Prostate gland (tissue), 2 donors: ENCODE measurements around the gene POC1B. TPM values are rescaled to one million over a fixed set of nuclear protein-coding genes. Genes with fewer than 3 reads are reported as not detected.
A peak's percentile ranks its signal among the peaks of the same experiment; 100 is the strongest.

Experiments
- DNase-seq: peaks from one replicate; pipeline ENCODE4 v3.0.0-alpha.2; 2019; ENCODE audit warnings: low spot score
- H3K27ac ChIP-seq, 2 donors: fragments of 200-600 bp; sonication (generic); 2 replicates each; pipeline ENCODE4 v1.5.1; 2017 to 2019
- H3K27me3 ChIP-seq: fragments of 200-600 bp; sonication (generic); replicated peaks from 2 replicates; pipeline ENCODE4 v1.5.1; 2019; ENCODE audit not compliant: insufficient read depth
- H3K36me3 ChIP-seq, 2 donors: fragments of 200-600 bp; sonication (generic); 1 replicate in 1 of 2; 2 replicates in 1 of 2; pipeline versions ENCODE4 v1.5.1 to v1.8.1; 2017 to 2019
- H3K4me1 ChIP-seq: fragments of 200-600 bp; sonication (generic); replicated peaks from 2 replicates; pipeline ENCODE4 v1.5.1; 2019
- H3K4me3 ChIP-seq, 2 donors: fragments of 200-600 bp; sonication (generic); 2 replicates each; pipeline ENCODE4 v1.5.1; 2017 to 2019
- H3K9me3 ChIP-seq: fragments of 200-600 bp; sonication (generic); 2 replicates; pipeline ENCODE4 v1.5.1; 2017
- POLR2A ChIP-seq: fragments of 450-650 bp; IDR thresholded peaks from one replicate; pipeline ENCODE4 v1.6.1; 2016; ENCODE audit warnings: antibody characterized with exemption, mild to moderate bottlenecking
- POLR2AphosphoS5 ChIP-seq: sonication (generic); formaldehyde crosslinking; IDR thresholded peaks from one replicate; pipeline ENCODE4 v1.6.1; 2017; ENCODE audit warnings: antibody characterized with exemption
- WGBS: methylation state at CpG from one replicate; pipeline ENCODE4 v1.1.5; 2018; 5-methylcytosine and 5-hydroxymethylcytosine counted together
- intact Hi-C: fragments of 100-400 bp; cut with DNase I; formaldehyde crosslinking; loops from one replicate; pipeline ENCODE4 v1.14.2; 2022
- total RNA-seq, 2 donors: library from RNA; depleted of rRNA; stranded (reverse); fragments of >200 nt; gene quantifications; one replicate each; pipeline ENCODE4 v1.1.0, GENCODE V29; 2016
- TF ChIP-seq, protein P1 (sequence below), 4 experiments: fragments of 200-600 bp in 2 of 4; fragments of 450-650 bp in 2 of 4; sonication (generic) in 2 of 4; IDR thresholded peaks; 1 replicate in 3 of 4; 2 replicates in 1 of 4; pipeline ENCODE4 v1.5.1; 2016 to 2019; ENCODE audit warnings: antibody characterized with exemption in 4 of 4, mild to moderate bottlenecking in 2 of 4, moderate library complexity in 2 of 4

POC1B gene
- total RNA-seq, 2 donors from 2014 or later, result 11.1 to 15.8 TPM

DNA sequence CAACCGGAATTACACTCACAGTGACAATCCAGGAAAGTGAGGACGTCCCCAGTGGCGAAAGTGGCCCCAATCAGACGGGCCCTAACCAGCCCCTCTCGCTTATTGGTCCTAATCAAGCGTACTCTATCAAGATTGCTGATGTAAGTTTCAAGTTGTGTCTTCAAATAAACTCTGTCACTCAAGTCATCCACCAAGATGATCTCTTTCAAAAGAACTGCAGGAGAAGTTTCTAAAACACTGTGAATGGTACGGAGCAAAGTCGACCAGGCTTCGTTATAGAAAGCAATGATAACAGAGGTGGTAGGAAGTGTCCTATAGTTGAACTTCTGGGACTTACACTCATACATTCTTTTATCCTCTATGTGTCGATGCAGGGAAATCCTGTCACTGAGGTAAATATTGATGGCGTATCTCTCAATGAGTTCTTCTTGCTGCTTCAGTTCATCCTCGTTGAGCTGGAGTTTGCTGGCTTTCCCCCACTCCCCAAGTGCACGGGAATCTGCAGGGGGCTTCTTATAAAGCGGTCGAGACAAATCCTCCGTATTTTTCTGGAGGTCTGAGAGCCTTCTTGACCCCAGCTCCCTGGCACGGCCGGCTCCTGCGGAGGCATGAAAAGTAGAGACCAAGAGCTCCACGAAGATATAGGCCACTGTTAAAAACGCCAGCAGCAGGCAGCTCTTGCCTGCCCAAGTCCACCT, 1.9 kb downstream of the POC1B start:
- Histone ChIP-seq H3K9me3 (no peaks in the 10 kb centered on the region), H3K4me1 (no peaks in the 10 kb centered on the region), H3K27me3 (no peaks in the 10 kb centered on the region), H3K27ac (peak overlapping the region; percentile 86 to 88), H3K36me3 (no peaks in the 10 kb centered on the region), H3K4me3 (peak overlapping the region; percentile 71 to 94)
- TF ChIP-seq POLR2AphosphoS5, result no peak
- TF ChIP-seq POLR2A, result no peak
- TF ChIP-seq, protein P1, sequence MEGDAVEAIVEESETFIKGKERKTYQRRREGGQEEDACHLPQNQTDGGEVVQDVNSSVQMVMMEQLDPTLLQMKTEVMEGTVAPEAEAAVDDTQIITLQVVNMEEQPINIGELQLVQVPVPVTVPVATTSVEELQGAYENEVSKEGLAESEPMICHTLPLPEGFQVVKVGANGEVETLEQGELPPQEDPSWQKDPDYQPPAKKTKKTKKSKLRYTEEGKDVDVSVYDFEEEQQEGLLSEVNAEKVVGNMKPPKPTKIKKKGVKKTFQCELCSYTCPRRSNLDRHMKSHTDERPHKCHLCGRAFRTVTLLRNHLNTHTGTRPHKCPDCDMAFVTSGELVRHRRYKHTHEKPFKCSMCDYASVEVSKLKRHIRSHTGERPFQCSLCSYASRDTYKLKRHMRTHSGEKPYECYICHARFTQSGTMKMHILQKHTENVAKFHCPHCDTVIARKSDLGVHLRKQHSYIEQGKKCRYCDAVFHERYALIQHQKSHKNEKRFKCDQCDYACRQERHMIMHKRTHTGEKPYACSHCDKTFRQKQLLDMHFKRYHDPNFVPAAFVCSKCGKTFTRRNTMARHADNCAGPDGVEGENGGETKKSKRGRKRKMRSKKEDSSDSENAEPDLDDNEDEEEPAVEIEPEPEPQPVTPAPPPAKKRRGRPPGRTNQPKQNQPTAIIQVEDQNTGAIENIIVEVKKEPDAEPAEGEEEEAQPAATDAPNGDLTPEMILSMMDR (IDR thresholded peaks at IDR 0.05), result no peak
- no peak for DNase-seq
- intact Hi-C loops, result loop anchor here (2.0 to 10.0 kb wide), 2 partner anchors 479 to 505 kb away; no protein-coding TSS in a partner anchor
- WGBS, result 29% methylated on average over 21 of the region's 21 CpGs

DNA sequence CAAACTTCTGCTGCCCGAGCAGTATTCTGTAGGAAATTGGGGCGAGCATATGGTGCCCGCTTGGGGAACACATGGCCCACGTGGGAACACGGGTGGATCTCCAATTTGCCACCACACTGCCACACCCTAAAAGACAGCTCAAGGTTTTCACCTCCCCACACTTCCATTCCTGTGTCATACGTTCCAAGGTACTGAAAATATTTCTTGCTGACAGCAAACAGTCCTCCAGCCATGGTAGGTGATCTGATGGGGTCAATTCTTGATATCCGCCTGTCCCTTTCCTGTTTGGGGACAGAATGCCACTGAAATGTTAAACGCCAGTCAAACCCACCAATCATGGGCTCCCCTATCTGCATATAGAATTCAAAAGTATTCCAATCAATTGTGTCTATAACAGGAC, 2.5 kb downstream of the POC1B start:
- Histone ChIP-seq H3K4me1 (no peaks in the 10 kb centered on the region), H3K36me3 (no peaks in the 10 kb centered on the region), H3K27ac (no peak overlapping the region), H3K4me3 (no peak overlapping the region), H3K9me3 (no peaks in the 10 kb centered on the region), H3K27me3 (no peaks in the 10 kb centered on the region)
- intact Hi-C loops, result loop anchor here (10.0 kb wide), 1 partner anchor 479 kb away; no protein-coding TSS in a partner anchor
- DNase-seq, result no peak
- TF ChIP-seq POLR2AphosphoS5, result no peak
- WGBS, result 89% methylated on average over 8 of the region's 8 CpGs

DNA sequence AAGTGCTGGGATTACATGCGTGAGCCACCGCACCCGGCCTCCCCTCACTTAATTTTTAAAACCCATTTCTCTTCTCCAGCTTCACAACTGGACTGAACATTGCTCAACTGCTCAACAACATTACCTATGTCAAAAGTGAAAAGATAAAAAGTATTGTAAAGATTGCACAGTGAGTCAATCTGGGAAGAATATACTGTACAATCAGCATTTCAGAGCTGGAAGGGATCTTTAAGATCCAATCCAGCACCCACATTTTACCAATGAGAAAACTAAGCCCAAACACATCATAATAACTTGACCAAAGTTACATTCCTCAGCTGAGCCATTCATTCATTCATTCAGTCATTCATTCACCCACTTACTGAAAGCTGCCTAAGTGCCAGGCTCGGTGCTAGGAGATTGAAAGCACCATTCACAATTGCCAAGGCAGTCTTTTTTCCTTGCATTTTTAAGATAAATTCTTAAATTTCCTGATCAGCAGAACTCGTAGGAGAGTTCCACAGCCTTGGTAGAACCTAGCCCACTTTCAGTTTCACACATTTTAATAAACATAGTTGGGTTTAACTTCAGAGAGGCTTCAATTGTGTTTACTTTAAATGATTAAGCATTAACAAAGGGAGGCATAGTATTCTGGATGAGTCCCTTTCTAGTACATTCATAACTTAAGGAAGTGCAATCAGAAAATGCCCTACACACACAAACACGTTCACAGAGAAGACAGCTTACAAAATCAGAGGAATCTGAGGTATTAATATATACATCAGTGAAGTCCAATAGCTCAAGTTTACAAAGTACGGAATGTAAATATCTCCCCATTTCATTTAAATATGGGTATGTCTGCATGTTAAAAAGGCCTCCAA, 4.3 kb downstream of the POC1B start:
- H3K4me1 ChIP-seq, result no peaks in the 10 kb centered on the region
- intact Hi-C loops, result loop anchor here (2.0 to 10.0 kb wide), 2 partner anchors 45 to 477 kb away; no protein-coding TSS in a partner anchor
- WGBS, result 86% methylated on average over 7 of the region's 7 CpGs
- H3K27ac ChIP-seq, result no peak overlapping the region
- no peak for DNase-seq
- H3K9me3 ChIP-seq, result no peaks in the 10 kb centered on the region
- H3K4me3 ChIP-seq, result no peak overlapping the region
- TF ChIP-seq POLR2A (no peak), POLR2AphosphoS5 (no peak)
- TF ChIP-seq, protein P1 (IDR thresholded peaks at IDR 0.05), result no peak
- no peaks in the 10 kb centered on the region for H3K27me3 ChIP-seq
- no peaks in the 10 kb centered on the region for H3K36me3 ChIP-seq

DNA sequence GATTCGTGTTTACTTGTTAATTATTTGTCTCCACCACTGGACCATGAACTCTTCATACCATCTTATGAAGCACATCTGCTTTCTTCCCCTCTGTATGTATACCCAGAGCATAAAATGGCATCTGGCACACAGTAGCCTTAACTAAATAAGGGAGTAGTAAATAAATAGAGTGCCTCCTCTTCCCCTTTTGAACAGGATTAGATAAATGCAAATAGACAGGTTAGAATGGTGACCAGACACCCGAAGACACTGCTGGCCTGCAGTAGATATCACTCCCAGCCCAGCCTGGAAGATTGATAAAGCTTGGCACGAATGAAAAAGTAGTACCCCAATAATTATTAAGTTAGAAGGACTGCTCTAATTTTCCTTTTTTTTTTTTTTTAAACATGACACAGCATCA, 8.1 kb downstream of the POC1B start:
- H3K4me3 ChIP-seq, result no peak overlapping the region
- intact Hi-C loops, result no loop called here
- no peak overlapping the region for H3K27ac ChIP-seq
- no peaks in the 10 kb centered on the region for H3K9me3 ChIP-seq
- no peak for TF ChIP-seq POLR2A
- TF ChIP-seq, protein P1 (IDR thresholded peaks at IDR 0.05), result no peak
- TF ChIP-seq POLR2AphosphoS5, result no peak
- no peaks in the 10 kb centered on the region for H3K27me3 ChIP-seq
- H3K36me3 ChIP-seq, result no peaks in the 10 kb centered on the region
- WGBS, result 71% methylated on average over 3 of the region's 3 CpGs
- no peaks in the 10 kb centered on the region for H3K4me1 ChIP-seq
- DNase-seq, result no peak

DNA sequence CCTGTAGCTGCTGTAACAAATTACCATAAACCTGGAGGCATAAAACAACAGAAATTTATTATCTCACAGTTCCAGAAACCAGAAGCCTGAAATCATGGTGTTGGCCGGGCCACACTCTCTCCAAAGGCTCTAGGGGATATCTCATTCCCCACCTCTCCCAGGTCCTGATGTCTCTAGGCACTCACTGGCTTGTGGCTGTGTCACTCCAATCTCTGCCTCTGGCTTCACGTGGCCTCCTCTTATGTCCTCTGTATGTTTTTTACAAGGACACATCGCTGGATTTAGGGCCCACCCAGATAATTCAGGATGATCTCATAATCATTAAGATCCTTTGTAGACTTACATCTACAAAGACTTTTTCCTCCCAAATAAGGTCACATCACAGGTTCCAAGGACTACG, 9.2 kb downstream of the POC1B start:
- TF ChIP-seq POLR2AphosphoS5 (no peak), POLR2A (no peak)
- TF ChIP-seq, protein P1 (IDR thresholded peaks at IDR 0.05), result no peak
- no peaks in the 10 kb centered on the region for H3K36me3 ChIP-seq
- intact Hi-C loops, result no loop called here
- WGBS, result 87% methylated on average over 4 of the region's 4 CpGs
- H3K9me3 ChIP-seq, result no peaks in the 10 kb centered on the region
- DNase-seq, result no peak
- H3K27me3 ChIP-seq, result no peaks in the 10 kb centered on the region
- H3K27ac ChIP-seq, result no peak overlapping the region
- H3K4me3 ChIP-seq, result no peak overlapping the region
- no peaks in the 10 kb centered on the region for H3K4me1 ChIP-seq
